Aortic smooth muscle cell (primary cell): ENCODE results near the gene NR2C1. TPM values are rescaled to one million over a fixed set of nuclear protein-coding genes. Genes with fewer than 3 reads are reported as not detected.

Experiments
- total RNA-seq: library from RNA; depleted of rRNA; stranded (reverse); fragments of >200 nt; gene quantifications from 2 replicates; pipeline ENCODE4 v1.2.3, GENCODE V29; 2014

NR2C1 gene
- 18.4 and 24.2 TPM in 2 replicates for total RNA-seq

GRCh38 chr12:95072900-95073697 is at the start of gene NR2C1:
NR2C1 (minus strand) TSS chr12:95073618; CDS start chr12:95067384, 6,234 bp downstream.

GRCh38 chr12:95003213-95003920 is 70.1 kb downstream of the NR2C1 start, which contains the start of gene NDUFA12:
NDUFA12 (minus strand) TSS chr12:95003697; CDS start chr12:95003680, 17 bp downstream.

Other genes with a start within 250 kb of the NR2C1 start
- 102 and 118 TPM in 2 replicates for gene NDUFA12, start 69.9 kb downstream of the NR2C1 start, total RNA-seq
- 3.8 and 4.4 TPM in 2 replicates for gene FGD6, start 143.8 kb upstream of the NR2C1 start, total RNA-seq
- 58.1 and 75.9 TPM in 2 replicates for gene VEZT, start 144.2 kb upstream of the NR2C1 start, total RNA-seq